Mammary epithelial cell (primary cell): ENCODE data around the gene RPH3AL.

Source experiments
- EZH2 ChIP-seq: IDR thresholded peaks from 2 replicates; pipeline ENCODE4 v1.6.1; 2012; ENCODE audit warnings: low read length, inconsistent platforms, borderline replicate concordance
- TF ChIP-seq, protein P1 (sequence below), 2 donors: IDR thresholded peaks in 1 of 2; conservative IDR thresholded peaks in 1 of 2; 2 replicates each; pipeline ENCODE4 v1.5.1; 2011 to 2012; ENCODE audit warnings: inconsistent platforms in 2 of 2, low read length in 2 of 2, mild to moderate bottlenecking in 2 of 2, control low read depth in 1 of 2, low read depth in 1 of 2; ENCODE audit not compliant: insufficient read depth in 1 of 2; ENCODE audit errors: extremely low read depth in 1 of 2

DNA sequence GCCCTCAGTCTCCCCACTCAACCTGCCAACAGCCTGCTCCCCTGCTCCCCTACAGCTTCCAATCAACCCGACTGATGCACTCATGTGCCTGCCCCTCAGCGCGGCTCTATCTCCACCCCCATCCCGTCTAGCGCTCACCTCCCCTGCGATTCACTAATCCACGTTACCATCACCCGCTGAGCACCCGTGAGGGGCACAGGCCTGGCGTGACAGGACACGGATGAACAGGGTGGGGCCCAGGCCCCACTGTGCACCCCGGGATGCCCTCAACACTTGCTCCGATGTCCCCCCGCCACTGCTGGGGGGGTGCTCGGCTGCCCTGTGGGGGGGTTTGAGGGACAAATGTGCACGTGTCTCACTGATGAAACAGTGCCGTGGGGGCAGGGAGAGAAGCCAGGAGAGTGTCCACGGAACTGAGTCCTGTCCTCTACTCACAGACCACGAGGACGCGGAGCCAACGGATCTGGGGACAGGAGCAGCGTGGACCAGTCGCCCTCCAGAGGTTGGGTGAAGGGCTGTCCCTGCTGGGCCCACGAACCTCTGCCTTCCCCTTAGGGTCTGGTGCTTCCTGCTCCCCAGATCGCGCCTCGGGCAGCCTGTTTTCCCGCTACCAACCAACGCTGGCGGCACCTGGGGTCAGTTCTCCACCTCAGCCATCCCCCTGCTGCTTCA, 66.7 kb downstream of the RPH3AL start:
- no peak for TF ChIP-seq EZH2
- TF ChIP-seq, protein P1, sequence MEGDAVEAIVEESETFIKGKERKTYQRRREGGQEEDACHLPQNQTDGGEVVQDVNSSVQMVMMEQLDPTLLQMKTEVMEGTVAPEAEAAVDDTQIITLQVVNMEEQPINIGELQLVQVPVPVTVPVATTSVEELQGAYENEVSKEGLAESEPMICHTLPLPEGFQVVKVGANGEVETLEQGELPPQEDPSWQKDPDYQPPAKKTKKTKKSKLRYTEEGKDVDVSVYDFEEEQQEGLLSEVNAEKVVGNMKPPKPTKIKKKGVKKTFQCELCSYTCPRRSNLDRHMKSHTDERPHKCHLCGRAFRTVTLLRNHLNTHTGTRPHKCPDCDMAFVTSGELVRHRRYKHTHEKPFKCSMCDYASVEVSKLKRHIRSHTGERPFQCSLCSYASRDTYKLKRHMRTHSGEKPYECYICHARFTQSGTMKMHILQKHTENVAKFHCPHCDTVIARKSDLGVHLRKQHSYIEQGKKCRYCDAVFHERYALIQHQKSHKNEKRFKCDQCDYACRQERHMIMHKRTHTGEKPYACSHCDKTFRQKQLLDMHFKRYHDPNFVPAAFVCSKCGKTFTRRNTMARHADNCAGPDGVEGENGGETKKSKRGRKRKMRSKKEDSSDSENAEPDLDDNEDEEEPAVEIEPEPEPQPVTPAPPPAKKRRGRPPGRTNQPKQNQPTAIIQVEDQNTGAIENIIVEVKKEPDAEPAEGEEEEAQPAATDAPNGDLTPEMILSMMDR (conservative IDR thresholded peaks at IDR 0.05 in 1 of 2, IDR thresholded peaks at IDR 0.05 in 1 of 2; ENCODE audit: extremely low read depth in 1 of 2, insufficient read depth in 1 of 2, low read depth in 1 of 2, low read length in 2 of 2) = no peak
